Neural cell (in vitro differentiated cells): ENCODE data around the gene PTK6. TPM values are rescaled to one million over a fixed set of nuclear protein-coding genes. Genes with fewer than 3 reads are reported as not detected.

Experiments used
- H2AFZ ChIP-seq: fragments of 200-600, 300-800 bp; sonication (generic), shearing (Covaris generic); 2 replicates; pipeline ENCODE4 v1.6.0; 2014; ENCODE audit warnings: low read depth, mild to moderate bottlenecking, antibody characterized with exemption, low read length, moderate library complexity
- H3F3A ChIP-seq: fragments of 200-600 bp; shearing (Covaris generic); 2 replicates; pipeline ENCODE4 v1.6.1; 2016; ENCODE audit warnings: mild to moderate bottlenecking, moderate library complexity, mixed read lengths, antibody characterized with exemption, low read length; ENCODE audit not compliant: insufficient read depth, poor library complexity, severe bottlenecking
- H3K27ac ChIP-seq: fragments of 200-600, 300-800 bp; sonication (generic), shearing (Covaris generic); 2 replicates; pipeline ENCODE4 v1.5.1; 2014; ENCODE audit warnings: mild to moderate bottlenecking, low read length, moderate library complexity
- H3K27me3 ChIP-seq: fragments of 300-800, 200-600 bp; sonication (generic), shearing (Covaris generic); 2 replicates; pipeline ENCODE4 v1.6.0; 2014; ENCODE audit warnings: mild to moderate bottlenecking, low read depth, low read length, moderate library complexity; ENCODE audit not compliant: insufficient read depth
- H3K36me3 ChIP-seq: fragments of 300-800, 200-600 bp; sonication (generic), shearing (Covaris generic); 2 replicates; pipeline ENCODE4 v1.5.1; 2014; ENCODE audit warnings: mild to moderate bottlenecking, antibody characterized with exemption, low read length, moderate library complexity; ENCODE audit not compliant: insufficient read depth
- H3K4me2 ChIP-seq: fragments of 300-800, 200-600 bp; sonication (generic), shearing (Covaris generic); 2 replicates; pipeline ENCODE4 v1.6.0; 2014; ENCODE audit warnings: mild to moderate bottlenecking, low read length
- H3K4me3 ChIP-seq: fragments of 300-800, 200-600 bp; sonication (generic), shearing (Covaris generic); 2 replicates; pipeline ENCODE4 v1.5.1; 2014; ENCODE audit warnings: mild to moderate bottlenecking, low read length, moderate library complexity
- H3K79me2 ChIP-seq: fragments of 200-600 bp; shearing (Covaris generic); replicated peaks from 2 replicates; pipeline ENCODE4 v1.6.0; 2014; ENCODE audit warnings: mild to moderate bottlenecking, low read length, moderate library complexity; ENCODE audit not compliant: insufficient read depth
- H3K9ac ChIP-seq: fragments of 300-800, 200-600 bp; sonication (generic), shearing (Covaris generic); 2 replicates; pipeline ENCODE4 v1.6.1; 2016; ENCODE audit warnings: mild to moderate bottlenecking, low read length, mixed read lengths
- H3K9me2 ChIP-seq: fragments of 200-600 bp; shearing (Covaris generic); 2 replicates; pipeline ENCODE4 v1.6.1; 2016; ENCODE audit warnings: mild to moderate bottlenecking, low read length, mixed read lengths; ENCODE audit not compliant: insufficient read depth
- H3K9me3 ChIP-seq: fragments of 200-600, 300-800 bp; sonication (generic), shearing (Covaris generic); 2 replicates; pipeline ENCODE4 v1.6.1; 2016; ENCODE audit warnings: mild to moderate bottlenecking, mixed run types, low read length, moderate library complexity, mixed read lengths
- H4K20me1 ChIP-seq: fragments of 200-600 bp; shearing (Covaris generic); 2 replicates; pipeline ENCODE4 v1.6.1; 2016; ENCODE audit warnings: mild to moderate bottlenecking, mixed run types; ENCODE audit not compliant: insufficient read depth
- CTCF ChIP-seq: fragments of 450-650 bp; IDR thresholded peaks from 2 replicates; pipeline ENCODE4 v1.5.1; 2014; ENCODE audit warnings: antibody characterized with exemption, mild to moderate bottlenecking, moderate library complexity; ENCODE audit not compliant: poor library complexity, severe bottlenecking
- EP300 ChIP-seq: fragments of 450-650 bp; conservative IDR thresholded peaks from 2 replicates; pipeline ENCODE4 v1.6.1; 2014; ENCODE audit warnings: antibody characterized with exemption, mild to moderate bottlenecking, moderate library complexity; ENCODE audit not compliant: poor library complexity, severe bottlenecking
- EZH2 ChIP-seq: fragments of 200-600, 300-800 bp; shearing (Covaris generic), sonication (generic); IDR thresholded peaks from 2 replicates; pipeline ENCODE4 v1.6.1; 2014; ENCODE audit warnings: antibody characterized with exemption, low read length, borderline replicate concordance, mild to moderate bottlenecking; ENCODE audit not compliant: insufficient read depth, poor library complexity, severe bottlenecking
- MXI1 ChIP-seq: fragments of 450-650 bp; conservative IDR thresholded peaks from 2 replicates; pipeline ENCODE4 v1.6.1; 2014; ENCODE audit warnings: antibody characterized with exemption, mild to moderate bottlenecking; ENCODE audit not compliant: poor library complexity, severe bottlenecking
- POLR2AphosphoS5 ChIP-seq: IDR thresholded peaks from 2 replicates; pipeline ENCODE4 v1.6.1; 2012
- RAD21 ChIP-seq: fragments of 450-650 bp; conservative IDR thresholded peaks from 2 replicates; pipeline ENCODE4 v1.6.1; 2014; ENCODE audit warnings: antibody characterized with exemption, mild to moderate bottlenecking, moderate library complexity
- REST ChIP-seq: IDR thresholded peaks from 2 replicates; pipeline ENCODE4 v1.6.1; 2012; ENCODE audit warnings: borderline replicate concordance
- SMC3 ChIP-seq: fragments of 450-650 bp; conservative IDR thresholded peaks from 2 replicates; pipeline ENCODE4 v1.6.1; 2014; ENCODE audit warnings: antibody characterized with exemption, mild to moderate bottlenecking, moderate library complexity; ENCODE audit not compliant: poor library complexity
- TAF1 ChIP-seq: IDR thresholded peaks from 2 replicates; pipeline ENCODE4 v1.6.1; 2012; ENCODE audit warnings: low read depth
- polyA plus RNA-seq: library from polyadenylated mRNA; depleted of rRNA; stranded (reverse); fragments of >200 nt; gene quantifications from 2 replicates; pipeline ENCODE4 v1.2.3, GENCODE V29; 2014

Gene PTK6
- polyA plus RNA-seq, 1 donor from 2014 or later, result not detected

GRCh38 chr20:63534831-63535651, 2.1 kb downstream of the PTK6 start (continued):
- TF ChIP-seq REST, result no peak

- H3K27me3 ChIP-seq, result no peaks in the 10 kb centered on the region
- H3K79me2 ChIP-seq, result no peaks in the 10 kb centered on the region
- no peaks in the 10 kb centered on the region for H4K20me1 ChIP-seq
- H3K4me2 ChIP-seq, result no peak overlapping the region
- H3F3A ChIP-seq, result no peaks in the 10 kb centered on the region
- H3K9me3 ChIP-seq, result no peaks in the 10 kb centered on the region
- H3K36me3 ChIP-seq, result no peaks in the 10 kb centered on the region
- H3K4me3 ChIP-seq, result no peak overlapping the region
- no peak overlapping the region for H3K27ac ChIP-seq
- H3K9ac ChIP-seq, result no peak overlapping the region
- no peaks in the 10 kb centered on the region for H3K9me2 ChIP-seq
- no peak overlapping the region for H2AFZ ChIP-seq
- TF ChIP-seq RAD21 (no peak), EP300 (no peak), MXI1 (no peak), POLR2AphosphoS5 (no peak), REST (no peak), EZH2 (no peak)
Measured at GRCh38 chr20:63534427-63534830, 2.7 kb downstream of the PTK6 start.

- H3K36me3 ChIP-seq, result no peaks in the 10 kb centered on the region
- H3K9ac ChIP-seq, result no peak overlapping the region
- no peaks in the 10 kb centered on the region for H3K79me2 ChIP-seq
- H2AFZ ChIP-seq, result no peak overlapping the region
- H4K20me1 ChIP-seq, result no peaks in the 10 kb centered on the region
- H3K9me3 ChIP-seq, result no peaks in the 10 kb centered on the region
- no peaks in the 10 kb centered on the region for H3F3A ChIP-seq
- no peaks in the 10 kb centered on the region for H3K27me3 ChIP-seq
- TF ChIP-seq SMC3 (no peak), CTCF (no peak), TAF1 (no peak), EP300 (no peak), EZH2 (no peak), POLR2AphosphoS5 (no peak), MXI1 (no peak), RAD21 (no peak), REST (no peak)
- H3K4me2 ChIP-seq, result no peak overlapping the region
- no peak overlapping the region for H3K4me3 ChIP-seq
- no peak overlapping the region for H3K27ac ChIP-seq
- no peaks in the 10 kb centered on the region for H3K9me2 ChIP-seq
Measured at GRCh38 chr20:63533871-63534393, 3.2 kb downstream of the PTK6 start.
